Stimulated activated CD8-positive, alpha-beta memory T cell treated with anti-CD3 and anti-CD28 coated beads, Interleukin-4, amount 100 ng/mL, for 48 hours (primary cell): ENCODE results near the gene GPAM.
"Not testable (repeated sequence)": the region's sequence is repeated elsewhere in the genome, so short reads cannot be mapped to it uniquely, and the experiment has no call there.

ENCODE experiments used
- DNase-seq: peaks from one replicate; pipeline ENCODE4 v3.0.0-alpha.2; 2020

Gene GPAM

GRCh38 chr10:112214298-112214926 lies 30.8 kb upstream of the GPAM start:
- DNase-seq = no peak

GRCh38 chr10:112213836-112214235 lies 30.3 kb upstream of the GPAM start:
- no peak for DNase-seq

- no peak for DNase-seq
Observed at GRCh38 chr10:112213098-112213823, 29.7 kb upstream of the GPAM start.

- no peak for DNase-seq
Observed at GRCh38 chr10:112210666-112211065, 27.1 kb upstream of the GPAM start.

GRCh38 chr10:112209684-112210131 lies 26.1 kb upstream of the GPAM start:
- no peak for DNase-seq

GRCh38 chr10:112208997-112209396 lies 25.4 kb upstream of the GPAM start:
- DNase-seq = no peak

GRCh38 chr10:112208292-112208691 lies 24.7 kb upstream of the GPAM start:
- no peak for DNase-seq

GRCh38 chr10:112203328-112204076 lies 19.9 kb upstream of the GPAM start:
- DNase-seq = no peak

- no peak for DNase-seq
Observed at GRCh38 chr10:112202561-112203241, 19.1 kb upstream of the GPAM start.

GRCh38 chr10:112202076-112202475 lies 18.5 kb upstream of the GPAM start:
- DNase-seq = no peak

GRCh38 chr10:112201334-112201733 lies 17.8 kb upstream of the GPAM start:
- no peak for DNase-seq

- DNase-seq = not testable (repeated sequence)
Observed at GRCh38 chr10:112200259-112200658, 16.7 kb upstream of the GPAM start.

- DNase-seq = not testable (repeated sequence)
Observed at GRCh38 chr10:112197662-112198061, 14.1 kb upstream of the GPAM start.

- no peak for DNase-seq
Observed at GRCh38 chr10:112195224-112195623, 11.7 kb upstream of the GPAM start.

- no peak for DNase-seq
Observed at GRCh38 chr10:112191791-112192190, 8.2 kb upstream of the GPAM start.

GRCh38 chr10:112191041-112191590 lies 7.6 kb upstream of the GPAM start:
- no peak for DNase-seq

GRCh38 chr10:112189465-112189864 lies 5.9 kb upstream of the GPAM start:
- DNase-seq = no peak

- no peak for DNase-seq
Observed at GRCh38 chr10:112187527-112187926, 4.0 kb upstream of the GPAM start.

GRCh38 chr10:112185959-112186358 lies 2.4 kb upstream of the GPAM start:
- DNase-seq = no peak

GRCh38 chr10:112184379-112184778 lies 814 bp upstream of the GPAM start:
- DNase-seq = no peak

- DNase-seq = no peak
Observed at GRCh38 chr10:112184052-112184371, 447 bp upstream of the GPAM start.

GRCh38 chr10:112182784-112183328 lies 709 bp downstream of the GPAM start:
- DNase-seq = no peak

GRCh38 chr10:112177247-112177646 lies 6.3 kb downstream of the GPAM start:
- no peak for DNase-seq
